Measurements from ENCODE around the gene MICAL3.
"Not testable (repeated sequence)": the region's sequence is repeated elsewhere in the genome, so short reads cannot be mapped to it uniquely, and the experiment has no call there.

MICAL3 gene

GRCh38 chr22:17939011-17939410 is 85.3 kb downstream of the MICAL3 start:
- in situ Hi-C loops (cut with HindIII; ENCODE audit: low sequenced_read_pairs), result no loop called here

- in situ Hi-C loops (cut with HindIII; ENCODE audit: low sequenced_read_pairs), result no loop called here
Measured at GRCh38 chr22:17938484-17938924, 85.9 kb downstream of the MICAL3 start.

GRCh38 chr22:17932457-17932856 is 91.9 kb downstream of the MICAL3 start:
- in situ Hi-C loops (cut with HindIII; ENCODE audit: low sequenced_read_pairs), result not testable (repeated sequence)

GRCh38 chr22:17931400-17931825 is 92.9 kb downstream of the MICAL3 start:
- in situ Hi-C loops (cut with HindIII; ENCODE audit: low sequenced_read_pairs), result no loop called here

GRCh38 chr22:17930455-17931313 is 93.7 kb downstream of the MICAL3 start:
- in situ Hi-C loops (cut with HindIII; ENCODE audit: low sequenced_read_pairs), result no loop called here

GRCh38 chr22:17929909-17930308 is 94.5 kb downstream of the MICAL3 start:
- in situ Hi-C loops (cut with HindIII; ENCODE audit: low sequenced_read_pairs), result no loop called here

- in situ Hi-C loops (cut with HindIII; ENCODE audit: low sequenced_read_pairs), result no loop called here
Measured at GRCh38 chr22:17928391-17928790, 96.0 kb downstream of the MICAL3 start.

- in situ Hi-C loops (cut with HindIII; ENCODE audit: low sequenced_read_pairs), result no loop called here
Measured at GRCh38 chr22:17927062-17927461, 97.3 kb downstream of the MICAL3 start.

- in situ Hi-C loops (cut with HindIII; ENCODE audit: low sequenced_read_pairs), result no loop called here
Measured at GRCh38 chr22:17926516-17926915, 97.8 kb downstream of the MICAL3 start.

- in situ Hi-C loops (cut with HindIII; ENCODE audit: low sequenced_read_pairs), result no loop called here
Measured at GRCh38 chr22:17925431-17925841, 98.9 kb downstream of the MICAL3 start.

- in situ Hi-C loops (cut with HindIII; ENCODE audit: low sequenced_read_pairs), result no loop called here
Measured at GRCh38 chr22:17924735-17925364, 99.5 kb downstream of the MICAL3 start.

GRCh38 chr22:17924076-17924475 is 100.3 kb downstream of the MICAL3 start:
- in situ Hi-C loops (cut with HindIII; ENCODE audit: low sequenced_read_pairs), result no loop called here

- in situ Hi-C loops (cut with HindIII; ENCODE audit: low sequenced_read_pairs), result no loop called here
Measured at GRCh38 chr22:17922925-17923903, 101.1 kb downstream of the MICAL3 start.

GRCh38 chr22:17921871-17922821 is 102.2 kb downstream of the MICAL3 start:
- in situ Hi-C loops (cut with HindIII; ENCODE audit: low sequenced_read_pairs), result no loop called here

- in situ Hi-C loops (cut with HindIII; ENCODE audit: low sequenced_read_pairs), result no loop called here
Measured at GRCh38 chr22:17920992-17921650, 103.2 kb downstream of the MICAL3 start.

GRCh38 chr22:17920145-17920605 is 104.2 kb downstream of the MICAL3 start:
- in situ Hi-C loops (cut with HindIII; ENCODE audit: low sequenced_read_pairs), result no loop called here

GRCh38 chr22:17919276-17920144 is 104.9 kb downstream of the MICAL3 start:
- in situ Hi-C loops (cut with HindIII; ENCODE audit: low sequenced_read_pairs), result no loop called here

- in situ Hi-C loops (cut with HindIII; ENCODE audit: low sequenced_read_pairs), result no loop called here
Measured at GRCh38 chr22:17918840-17919239, 105.5 kb downstream of the MICAL3 start.
